ENCODE data around the gene SLC26A8.
"Not testable (repeated sequence)": the region's sequence is repeated elsewhere in the genome, so short reads cannot be mapped to it uniquely, and the experiment has no call there.

The SLC26A8 gene

GRCh38 chr6:36050947-36051710 is 26.7 kb upstream of the SLC26A8 start:
- DNase-seq, result no peak

GRCh38 chr6:36050305-36050704 is 25.9 kb upstream of the SLC26A8 start:
- no peak for DNase-seq

GRCh38 chr6:36049582-36049981 is 25.1 kb upstream of the SLC26A8 start:
- DNase-seq, result peak; percentile 42

GRCh38 chr6:36042618-36043260 is 18.3 kb upstream of the SLC26A8 start:
- DNase-seq, result no peak

- no peak for DNase-seq
These were observed 16.5 kb upstream of the SLC26A8 start for GRCh38 chr6:36040958-36041357.

GRCh38 chr6:36039112-36039511 is 14.7 kb upstream of the SLC26A8 start:
- no peak for DNase-seq

- no peak for DNase-seq
These were observed 13.9 kb upstream of the SLC26A8 start for GRCh38 chr6:36038120-36038876.

GRCh38 chr6:36035225-36035624 is 10.8 kb upstream of the SLC26A8 start:
- no peak for DNase-seq

- DNase-seq, result no peak
These were observed 10.0 kb upstream of the SLC26A8 start for GRCh38 chr6:36034441-36034840.

- peak; percentile 67 for DNase-seq
These were observed 9.5 kb upstream of the SLC26A8 start for GRCh38 chr6:36033935-36034334.

GRCh38 chr6:36033144-36033543 is 8.7 kb upstream of the SLC26A8 start:
- DNase-seq, result not testable (repeated sequence)

- peak; percentile 61 for DNase-seq
These were observed 7.8 kb upstream of the SLC26A8 start for GRCh38 chr6:36032261-36032660.

GRCh38 chr6:36029464-36029863 is 5.0 kb upstream of the SLC26A8 start:
- DNase-seq, result peak; percentile 73

GRCh38 chr6:36028877-36029324 is 4.5 kb upstream of the SLC26A8 start:
- peak; percentile 97 for DNase-seq

- peak; percentile 53 for DNase-seq
These were observed 3.8 kb upstream of the SLC26A8 start for GRCh38 chr6:36028088-36028876.

GRCh38 chr6:36027501-36028087 is 3.2 kb upstream of the SLC26A8 start, which contains the start of gene MAPK14:
MAPK14 (plus strand) TSS chr6:36027808; CDS start chr6:36028158, 350 bp downstream.
- peak; percentile 100 for DNase-seq

GRCh38 chr6:36025932-36026327 is 1.5 kb upstream of the SLC26A8 start:
- DNase-seq, result no peak

- no peak for DNase-seq
These were observed 955 bp upstream of the SLC26A8 start for GRCh38 chr6:36025260-36025931.

GRCh38 chr6:36020154-36020553 is 4.3 kb downstream of the SLC26A8 start:
- no peak for DNase-seq

- DNase-seq, result peak; percentile 44
These were observed 5.3 kb downstream of the SLC26A8 start for GRCh38 chr6:36019167-36019566.

GRCh38 chr6:36018339-36018738 is 6.1 kb downstream of the SLC26A8 start:
- peak; percentile 71 for DNase-seq

GRCh38 chr6:36015666-36016065 is 8.8 kb downstream of the SLC26A8 start:
- DNase-seq, result no peak
